ENCODE data around the gene FAM180B. TPM values are rescaled to one million over a fixed set of nuclear protein-coding genes. Genes with fewer than 3 reads are reported as not detected.

The FAM180B gene
- total and polyA plus RNA-seq, 2 of the 13 experiments (the other 11 are each of a cell fraction or from before 2014, with no cell fraction given), result 0.40 to 1.0 TPM

DNA sequence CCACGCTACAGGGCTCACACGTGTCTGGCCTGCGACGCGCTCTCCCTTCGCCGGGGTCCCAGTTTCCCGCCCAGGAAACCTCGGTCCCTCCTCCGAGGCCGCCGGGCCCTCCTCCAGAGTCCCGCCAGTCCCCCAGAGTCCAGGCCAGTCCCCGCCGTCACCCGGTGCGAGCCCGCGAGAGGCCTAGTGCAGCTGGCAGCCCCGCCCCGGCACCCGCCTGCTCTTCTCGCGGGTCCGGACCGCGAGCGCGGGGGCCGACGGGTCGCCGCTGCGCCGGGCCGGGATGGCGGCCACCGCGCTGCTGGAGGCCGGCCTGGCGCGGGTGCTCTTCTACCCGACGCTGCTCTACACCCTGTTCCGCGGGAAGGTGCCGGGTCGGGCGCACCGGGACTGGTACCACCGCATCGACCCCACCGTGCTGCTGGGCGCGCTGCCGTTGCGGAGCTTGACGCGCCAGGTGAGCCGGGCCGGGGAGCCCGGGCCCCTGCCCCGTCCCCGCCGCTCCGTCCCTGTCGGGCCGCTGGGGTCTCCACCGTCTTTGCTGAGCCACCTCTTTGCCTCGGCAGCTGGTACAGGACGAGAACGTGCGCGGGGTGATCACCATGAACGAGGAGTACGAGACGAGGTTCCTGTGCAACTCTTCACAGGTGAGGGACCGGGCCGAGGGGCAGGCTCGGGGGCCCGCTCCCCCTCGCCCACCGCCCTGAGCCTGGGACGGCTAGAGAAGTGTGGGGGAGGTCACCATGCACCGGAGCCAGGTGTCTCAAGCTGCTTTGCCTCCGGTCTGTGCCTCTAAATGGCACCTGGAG is 20.9 kb upstream of the FAM180B start, which contains the start of gene PTPMT1 (continued):
- TF ChIP-seq HIVEP1 (CRISPR knock-in tag; IDR thresholded peaks at IDR 0.05) (0 out of 2 replicates have a peak, but pooled peaks have one; percentile 37), ZBTB7A (CRISPR knock-in tag; IDR thresholded peaks at IDR 0.05) (no peak), BRCA1 (CRISPR knock-in tag; IDR thresholded peaks at IDR 0.05) (no peak), ZNF234 (CRISPR knock-in tag; conservative IDR thresholded peaks at IDR 0.05) (0 out of 2 replicates have a peak, but pooled peaks have one; percentile 20), GABPA (IDR thresholded peaks at IDR 0.05; ENCODE audit: low read depth, low read length) (no peak), GABPA (CRISPR knock-in tag; IDR thresholded peaks at IDR 0.05; ENCODE audit: low read depth) (no peak), ZNF367 (CRISPR knock-in tag; IDR thresholded peaks at IDR 0.05; ENCODE audit: borderline replicate concordance) (peak; percentile 64; the same call in 1 of the 2 replicates), ZNF788 (CRISPR knock-in tag; IDR thresholded peaks at IDR 0.05; ENCODE audit: borderline replicate concordance) (peak; percentile 17; the same call in 1 of the 2 replicates), GPN1 (CRISPR knock-in tag; IDR thresholded peaks at IDR 0.05; ENCODE audit: borderline replicate concordance) (no peak), ZFYVE20 (CRISPR knock-in tag; IDR thresholded peaks at IDR 0.05; ENCODE audit: borderline replicate concordance, low read depth) (0 out of 2 replicates have a peak, but pooled peaks have one; percentile 71), DR1 (CRISPR knock-in tag; IDR thresholded peaks at IDR 0.05) (peak; percentile 83), ZNF570 (CRISPR knock-in tag; IDR thresholded peaks at IDR 0.05; ENCODE audit: borderline replicate concordance) (peak; percentile 16; the same call in 1 of the 2 replicates), TBX2 (CRISPR knock-in tag; IDR thresholded peaks at IDR 0.05; ENCODE audit: borderline replicate concordance) (peak; percentile 56; the same call in 1 of the 2 replicates), ZNF891 (CRISPR knock-in tag; IDR thresholded peaks at IDR 0.05) (0 out of 2 replicates have a peak, but pooled peaks have one; percentile 6), RXRA (CRISPR knock-in tag; IDR thresholded peaks at IDR 0.05) (peak; percentile 86; the same call in 1 of the 2 replicates)
- TF ChIP-seq, protein P1, sequence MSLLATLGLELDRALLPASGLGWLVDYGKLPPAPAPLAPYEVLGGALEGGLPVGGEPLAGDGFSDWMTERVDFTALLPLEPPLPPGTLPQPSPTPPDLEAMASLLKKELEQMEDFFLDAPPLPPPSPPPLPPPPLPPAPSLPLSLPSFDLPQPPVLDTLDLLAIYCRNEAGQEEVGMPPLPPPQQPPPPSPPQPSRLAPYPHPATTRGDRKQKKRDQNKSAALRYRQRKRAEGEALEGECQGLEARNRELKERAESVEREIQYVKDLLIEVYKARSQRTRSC (CRISPR knock-in tag; IDR thresholded peaks at IDR 0.05; ENCODE audit: low read depth), result 0 out of 2 replicates have a peak, but pooled peaks have one; percentile 42
- TF ChIP-seq, protein P2, sequence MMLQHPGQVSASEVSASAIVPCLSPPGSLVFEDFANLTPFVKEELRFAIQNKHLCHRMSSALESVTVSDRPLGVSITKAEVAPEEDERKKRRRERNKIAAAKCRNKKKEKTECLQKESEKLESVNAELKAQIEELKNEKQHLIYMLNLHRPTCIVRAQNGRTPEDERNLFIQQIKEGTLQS (CRISPR knock-in tag; IDR thresholded peaks at IDR 0.05), result 0 out of 2 replicates have a peak, but pooled peaks have one; percentile 10
- TF ChIP-seq, protein P3, sequence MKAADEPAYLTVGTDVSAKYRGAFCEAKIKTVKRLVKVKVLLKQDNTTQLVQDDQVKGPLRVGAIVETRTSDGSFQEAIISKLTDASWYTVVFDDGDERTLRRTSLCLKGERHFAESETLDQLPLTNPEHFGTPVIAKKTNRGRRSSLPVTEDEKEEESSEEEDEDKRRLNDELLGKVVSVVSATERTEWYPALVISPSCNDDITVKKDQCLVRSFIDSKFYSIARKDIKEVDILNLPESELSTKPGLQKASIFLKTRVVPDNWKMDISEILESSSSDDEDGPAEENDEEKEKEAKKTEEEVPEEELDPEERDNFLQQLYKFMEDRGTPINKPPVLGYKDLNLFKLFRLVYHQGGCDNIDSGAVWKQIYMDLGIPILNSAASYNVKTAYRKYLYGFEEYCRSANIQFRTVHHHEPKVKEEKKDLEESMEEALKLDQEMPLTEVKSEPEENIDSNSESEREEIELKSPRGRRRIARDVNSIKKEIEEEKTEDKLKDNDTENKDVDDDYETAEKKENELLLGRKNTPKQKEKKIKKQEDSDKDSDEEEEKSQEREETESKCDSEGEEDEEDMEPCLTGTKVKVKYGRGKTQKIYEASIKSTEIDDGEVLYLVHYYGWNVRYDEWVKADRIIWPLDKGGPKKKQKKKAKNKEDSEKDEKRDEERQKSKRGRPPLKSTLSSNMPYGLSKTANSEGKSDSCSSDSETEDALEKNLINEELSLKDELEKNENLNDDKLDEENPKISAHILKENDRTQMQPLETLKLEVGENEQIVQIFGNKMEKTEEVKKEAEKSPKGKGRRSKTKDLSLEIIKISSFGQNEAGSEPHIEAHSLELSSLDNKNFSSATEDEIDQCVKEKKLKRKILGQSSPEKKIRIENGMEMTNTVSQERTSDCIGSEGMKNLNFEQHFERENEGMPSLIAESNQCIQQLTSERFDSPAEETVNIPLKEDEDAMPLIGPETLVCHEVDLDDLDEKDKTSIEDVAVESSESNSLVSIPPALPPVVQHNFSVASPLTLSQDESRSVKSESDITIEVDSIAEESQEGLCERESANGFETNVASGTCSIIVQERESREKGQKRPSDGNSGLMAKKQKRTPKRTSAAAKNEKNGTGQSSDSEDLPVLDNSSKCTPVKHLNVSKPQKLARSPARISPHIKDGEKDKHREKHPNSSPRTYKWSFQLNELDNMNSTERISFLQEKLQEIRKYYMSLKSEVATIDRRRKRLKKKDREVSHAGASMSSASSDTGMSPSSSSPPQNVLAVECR (CRISPR knock-in tag; IDR thresholded peaks at IDR 0.05; ENCODE audit: borderline replicate concordance), result peak; percentile 88
- TF ChIP-seq, protein P4, sequence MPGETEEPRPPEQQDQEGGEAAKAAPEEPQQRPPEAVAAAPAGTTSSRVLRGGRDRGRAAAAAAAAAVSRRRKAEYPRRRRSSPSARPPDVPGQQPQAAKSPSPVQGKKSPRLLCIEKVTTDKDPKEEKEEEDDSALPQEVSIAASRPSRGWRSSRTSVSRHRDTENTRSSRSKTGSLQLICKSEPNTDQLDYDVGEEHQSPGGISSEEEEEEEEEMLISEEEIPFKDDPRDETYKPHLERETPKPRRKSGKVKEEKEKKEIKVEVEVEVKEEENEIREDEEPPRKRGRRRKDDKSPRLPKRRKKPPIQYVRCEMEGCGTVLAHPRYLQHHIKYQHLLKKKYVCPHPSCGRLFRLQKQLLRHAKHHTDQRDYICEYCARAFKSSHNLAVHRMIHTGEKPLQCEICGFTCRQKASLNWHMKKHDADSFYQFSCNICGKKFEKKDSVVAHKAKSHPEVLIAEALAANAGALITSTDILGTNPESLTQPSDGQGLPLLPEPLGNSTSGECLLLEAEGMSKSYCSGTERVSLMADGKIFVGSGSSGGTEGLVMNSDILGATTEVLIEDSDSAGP (CRISPR knock-in tag; IDR thresholded peaks at IDR 0.05; ENCODE audit: borderline replicate concordance), result peak; percentile 62; the same call in 1 of the 2 replicates
- TF ChIP-seq, protein P5, sequence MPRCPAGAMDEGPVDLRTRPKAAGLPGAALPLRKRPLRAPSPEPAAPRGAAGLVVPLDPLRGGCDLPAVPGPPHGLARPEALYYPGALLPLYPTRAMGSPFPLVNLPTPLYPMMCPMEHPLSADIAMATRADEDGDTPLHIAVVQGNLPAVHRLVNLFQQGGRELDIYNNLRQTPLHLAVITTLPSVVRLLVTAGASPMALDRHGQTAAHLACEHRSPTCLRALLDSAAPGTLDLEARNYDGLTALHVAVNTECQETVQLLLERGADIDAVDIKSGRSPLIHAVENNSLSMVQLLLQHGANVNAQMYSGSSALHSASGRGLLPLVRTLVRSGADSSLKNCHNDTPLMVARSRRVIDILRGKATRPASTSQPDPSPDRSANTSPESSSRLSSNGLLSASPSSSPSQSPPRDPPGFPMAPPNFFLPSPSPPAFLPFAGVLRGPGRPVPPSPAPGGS (CRISPR knock-in tag; IDR thresholded peaks at IDR 0.05), result peak; percentile 23; the same call in 1 of the 2 replicates
